Endothelial cell of umbilical vein (primary cell): Measurements from ENCODE around the gene GLDC. TPM values are rescaled to one million over a fixed set of nuclear protein-coding genes. Genes with fewer than 3 reads are reported as not detected.

Experiments
- BruUV-seq: library from RNA; stranded (reverse); fragments of 400-500 nt; replicated peaks from 2 replicates; lab custom pipeline; 2021; lab: Mats Ljungman, UMichigan
- CTCF ChIA-PET: fragments of 300-600, 350-600 bp; sonication (Branson Sonifier 250); formaldehyde crosslinking; loops from one replicate; lab custom pipeline; 2021; ENCODE audit warnings: antibody characterized with exemption, inconsistent platforms; lab: Charles Lee
- POLR2A ChIA-PET: fragments of 300-600, 350-600 bp; sonication (Branson Sonifier 250); formaldehyde crosslinking; loops from one replicate; lab custom pipeline; 2021; ENCODE audit warnings: antibody characterized with exemption, inconsistent platforms; lab: Charles Lee
- DNase-seq: peaks from one replicate; pipeline ENCODE4 v3.0.0-alpha.2; 2011; ENCODE audit warnings: low read depth, low spot score
- FAIRE-seq: peaks from 2 replicates; lab custom pipeline; 2011; peaks lifted over from hg19 to GRCh38; lab: Jason Lieb, UNC
- H2AFZ ChIP-seq: 2 replicates; pipeline ENCODE4 v1.6.0; 2012; ENCODE audit warnings: low read depth, low read length, control low read depth, inconsistent platforms
- H3K27ac ChIP-seq: 2 replicates; pipeline ENCODE4 v1.5.1; 2011; ENCODE audit warnings: low read depth, mild to moderate bottlenecking, control low read depth, low read length, moderate library complexity; ENCODE audit not compliant: insufficient read depth
- H3K27me3 ChIP-seq, 2 experiments: 2 replicates each; pipeline versions ENCODE4 v1.6.0 to v1.6.1; 2011; ENCODE audit warnings: low read length in 2 of 2, mixed read lengths in 1 of 2; ENCODE audit not compliant: control insufficient read depth in 2 of 2, insufficient read depth in 2 of 2
- H3K36me3 ChIP-seq, 2 experiments: 2 replicates in 1 of 2; 3 replicates in 1 of 2; pipeline ENCODE4 v1.5.1; 2011; ENCODE audit warnings: low read length in 2 of 2, mild to moderate bottlenecking in 1 of 2, moderate library complexity in 1 of 2; ENCODE audit not compliant: control insufficient read depth in 2 of 2, insufficient read depth in 2 of 2; ENCODE audit errors: extremely low read depth in 1 of 2
- H3K4me1 ChIP-seq: 3 replicates; pipeline ENCODE4 v1.5.1; 2011; ENCODE audit warnings: mild to moderate bottlenecking, low read length; ENCODE audit not compliant: control insufficient read depth, insufficient read depth; ENCODE audit errors: extremely low read depth
- H3K4me2 ChIP-seq: 2 replicates; pipeline ENCODE4 v1.6.1; 2011; ENCODE audit warnings: low read length, control low read depth, mixed read lengths; ENCODE audit not compliant: insufficient read depth
- H3K4me3 ChIP-seq, 3 experiments: fragments of 200-600 bp in 1 of 3; sonication (generic), shearing (Covaris generic) in 1 of 3; replicated peaks in 1 of 3; 2 replicates each; pipeline ENCODE4 v1.5.1; 2011 to 2016; ENCODE audit warnings: control low read depth in 3 of 3, low read length in 3 of 3, mild to moderate bottlenecking in 2 of 3, inconsistent platforms in 1 of 3, low read depth in 1 of 3, moderate library complexity in 1 of 3; ENCODE audit not compliant: insufficient read depth in 1 of 3
- H3K79me2 ChIP-seq: 2 replicates; pipeline ENCODE4 v1.6.0; 2012; ENCODE audit warnings: low read length, inconsistent platforms; ENCODE audit not compliant: control insufficient read depth, insufficient read depth
- H3K9ac ChIP-seq: replicated peaks from 2 replicates; pipeline ENCODE3; 2011; ENCODE audit warnings: low read length, control low read depth; ENCODE audit not compliant: insufficient read depth; ENCODE audit errors: extremely low read depth
- H3K9me1 ChIP-seq: replicated peaks from 3 replicates; pipeline ENCODE4 v1.6.0; 2011; ENCODE audit warnings: mild to moderate bottlenecking, low read length; ENCODE audit not compliant: control insufficient read depth, insufficient read depth; ENCODE audit errors: extremely low read depth
- H3K9me3 ChIP-seq: replicated peaks from 2 replicates; pipeline ENCODE4 v1.5.1; 2012; ENCODE audit warnings: low read length, inconsistent platforms; ENCODE audit not compliant: control insufficient read depth, insufficient read depth
- H4K20me1 ChIP-seq: replicated peaks from 2 replicates; pipeline ENCODE3; 2011; ENCODE audit warnings: mild to moderate bottlenecking, low read length; ENCODE audit not compliant: control insufficient read depth, insufficient read depth; ENCODE audit errors: extremely low read depth
- CTCF ChIP-seq, 2 donors: IDR thresholded peaks; 1 replicate in 1 of 2; 2 replicates in 1 of 2; pipeline ENCODE4 v1.5.1; 2011; ENCODE audit warnings: low read length in 2 of 2, mild to moderate bottlenecking in 2 of 2, moderate library complexity in 2 of 2, control low read depth in 1 of 2, inconsistent platforms in 1 of 2, low read depth in 1 of 2; ENCODE audit not compliant: insufficient read depth in 1 of 2; ENCODE audit errors: extremely low read depth in 1 of 2
- EZH2 ChIP-seq: IDR thresholded peaks from 2 replicates; pipeline ENCODE4 v1.6.1; 2012; ENCODE audit warnings: borderline replicate concordance, low read depth, mild to moderate bottlenecking, moderate library complexity, low read length, inconsistent platforms; ENCODE audit not compliant: severe bottlenecking
- FOS ChIP-seq: IDR thresholded peaks from 2 replicates; pipeline ENCODE4 v1.6.1; 2011; ENCODE audit warnings: mild to moderate bottlenecking, low read length, moderate library complexity, borderline replicate concordance; ENCODE audit not compliant: insufficient read depth
- GATA2 ChIP-seq: IDR thresholded peaks from 2 replicates; pipeline ENCODE4 v1.7.0; 2011; ENCODE audit warnings: low read depth, mild to moderate bottlenecking, moderate library complexity, mixed read lengths, low read length; ENCODE audit not compliant: insufficient read length, insufficient read depth
- JUN ChIP-seq: IDR thresholded peaks from 2 replicates; pipeline ENCODE4 v1.6.1; 2011; ENCODE audit warnings: borderline replicate concordance, low read depth; ENCODE audit not compliant: insufficient read length, insufficient read depth
- MAX ChIP-seq: IDR thresholded peaks from 2 replicates; pipeline ENCODE4 v1.6.1; 2011; ENCODE audit not compliant: insufficient read depth, insufficient read length
- MYC ChIP-seq: IDR thresholded peaks from one replicate; pipeline ENCODE4 v1.6.1; 2011; ENCODE audit warnings: mild to moderate bottlenecking, low read depth, low read length
- POLR2A ChIP-seq: IDR thresholded peaks from 2 replicates; pipeline ENCODE4 v1.6.1; 2012; ENCODE audit warnings: low read depth, mild to moderate bottlenecking, control low read depth, low read length
- POLR2AphosphoS5 ChIP-seq: IDR thresholded peaks from 2 replicates; pipeline ENCODE4 v1.6.1; 2012; ENCODE audit warnings: low read depth, mild to moderate bottlenecking, control low read depth, low read length, moderate library complexity; ENCODE audit not compliant: insufficient read depth
- dilution Hi-C: fragments of 300-500 bp; cut with MboI; formaldehyde crosslinking; loops from one replicate; pipeline ENCODE4 v1.15.0; 2019; ENCODE audit warnings: low sequenced_read_pairs; ENCODE audit not compliant: extremely low pct_ligation_motif_present
- intact Hi-C: fragments of 100-400 bp; cut with micrococcal nuclease; formaldehyde crosslinking; loops from one replicate; pipeline ENCODE4 v1.10.0; 2022
- polyA plus RNA-seq, 4 experiments: library from polyadenylated mRNA; depleted of rRNA in 3 of 4; stranded (reverse) in 3 of 4; unstranded in 1 of 4; fragments of >200 nt; gene quantifications; 2 replicates each; pipeline versions ENCODE4 v1.2.1 to v1.2.3, GENCODE V29; 2011 to 2012; ENCODE audit warnings: missing spikeins in 1 of 4
- total RNA-seq: library from RNA; stranded (reverse); gene quantifications from 2 replicates; pipeline ENCODE4 v1.2.3, GENCODE V29; 2021

GLDC gene
- total and polyA plus RNA-seq, 2 donors (not counting 3 experiments of a cell fraction or from before 2014, with no cell fraction given), result 1.8 to 2.6 TPM

GRCh38 chr9:6525326-6526045 is 120.0 kb downstream of the GLDC start:
- dilution Hi-C loops, result no loop called here
- H3K9me1 ChIP-seq, result no peaks in the 10 kb centered on the region
- H4K20me1 ChIP-seq, result no peaks in the 10 kb centered on the region
- H2AFZ ChIP-seq, result no peak overlapping the region
- no peak overlapping the region for H3K27ac ChIP-seq
- H3K79me2 ChIP-seq, result no peaks in the 10 kb centered on the region
- H3K4me1 ChIP-seq, result no peaks in the 10 kb centered on the region
- no peak for DNase-seq
- H3K4me3 ChIP-seq, result no peak overlapping the region
- BruUV-seq, result no TSS peak
- H3K4me2 ChIP-seq, result no peak overlapping the region
- ChIA-PET POLR2A (no interaction called here), CTCF (interaction anchor here (1.0 to 3.2 kb wide), 3 partner anchors 10 to 42 kb away, joined by 3 to 17 read pairs (median 4); no protein-coding TSS in a partner anchor)
- H3K36me3 ChIP-seq, result no peaks in the 10 kb centered on the region
- no peaks in the 10 kb centered on the region for H3K9me3 ChIP-seq
- H3K9ac ChIP-seq, result no peak overlapping the region
- no peaks in the 10 kb centered on the region for H3K27me3 ChIP-seq
- TF ChIP-seq GATA2 (no peak), MAX (no peak), POLR2A (no peak), FOS (no peak), EZH2 (no peak)
- intact Hi-C loops, result no loop called here
- FAIRE-seq, result no peak

GRCh38 chr9:6522263-6522662 is 123.3 kb downstream of the GLDC start:
- dilution Hi-C loops (no loop called here), intact Hi-C loops (no loop called here)
- FAIRE-seq (no peak), DNase-seq (no peak)
- no TSS peak for BruUV-seq
- Histone ChIP-seq H3K9me1 (no peaks in the 10 kb centered on the region), H3K79me2 (no peaks in the 10 kb centered on the region), H3K9me3 (no peaks in the 10 kb centered on the region), H3K27ac (no peak overlapping the region), H3K4me1 (no peaks in the 10 kb centered on the region), H3K4me2 (no peak overlapping the region), H2AFZ (no peak overlapping the region), H3K27me3 (no peaks in the 10 kb centered on the region), H3K9ac (no peak overlapping the region), H4K20me1 (no peaks in the 10 kb centered on the region), H3K36me3 (peaks cover 1 to 3% of the 10 kb centered on the region in 2 experiments), H3K4me3 (no peak overlapping the region)
- ChIA-PET POLR2A (no interaction called here), CTCF (no interaction called here)
- TF ChIP-seq POLR2A (no peak), CTCF (IDR thresholded peaks at IDR 0.05; ENCODE audit: extremely low read depth in 1 of 2, insufficient read depth in 1 of 2, low read depth in 1 of 2, low read length in 2 of 2) (no peak), JUN (no peak), MYC (no peak), POLR2AphosphoS5 (no peak)
